D721Med (cell line): ENCODE measurements around the gene RGS7.
"Not testable (repeated sequence)": the region's sequence is repeated elsewhere in the genome, so short reads cannot be mapped to it uniquely, and the experiment has no call there.

Source experiments
- DNase-seq: peaks from one replicate; pipeline ENCODE4 v3.0.0; 2011; ENCODE audit warnings: low spot score; ENCODE audit not compliant: insufficient read length
- FAIRE-seq: peaks from 2 replicates; lab custom pipeline; 2011; peaks lifted over from hg19 to GRCh38; lab: Jason Lieb, UNC
- TF ChIP-seq, protein P1 (sequence below): IDR thresholded peaks from 2 replicates; pipeline ENCODE4 v1.5.1; 2012; ENCODE audit warnings: mild to moderate bottlenecking, control low read depth; ENCODE audit not compliant: insufficient read depth; ENCODE audit errors: missing control alignments

Gene RGS7

GRCh38 chr1:240980342-240980741, 376.7 kb downstream of the RGS7 start:
- no peak for DNase-seq
- FAIRE-seq: no peak
- TF ChIP-seq, protein P1, sequence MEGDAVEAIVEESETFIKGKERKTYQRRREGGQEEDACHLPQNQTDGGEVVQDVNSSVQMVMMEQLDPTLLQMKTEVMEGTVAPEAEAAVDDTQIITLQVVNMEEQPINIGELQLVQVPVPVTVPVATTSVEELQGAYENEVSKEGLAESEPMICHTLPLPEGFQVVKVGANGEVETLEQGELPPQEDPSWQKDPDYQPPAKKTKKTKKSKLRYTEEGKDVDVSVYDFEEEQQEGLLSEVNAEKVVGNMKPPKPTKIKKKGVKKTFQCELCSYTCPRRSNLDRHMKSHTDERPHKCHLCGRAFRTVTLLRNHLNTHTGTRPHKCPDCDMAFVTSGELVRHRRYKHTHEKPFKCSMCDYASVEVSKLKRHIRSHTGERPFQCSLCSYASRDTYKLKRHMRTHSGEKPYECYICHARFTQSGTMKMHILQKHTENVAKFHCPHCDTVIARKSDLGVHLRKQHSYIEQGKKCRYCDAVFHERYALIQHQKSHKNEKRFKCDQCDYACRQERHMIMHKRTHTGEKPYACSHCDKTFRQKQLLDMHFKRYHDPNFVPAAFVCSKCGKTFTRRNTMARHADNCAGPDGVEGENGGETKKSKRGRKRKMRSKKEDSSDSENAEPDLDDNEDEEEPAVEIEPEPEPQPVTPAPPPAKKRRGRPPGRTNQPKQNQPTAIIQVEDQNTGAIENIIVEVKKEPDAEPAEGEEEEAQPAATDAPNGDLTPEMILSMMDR: no peak

DNA sequence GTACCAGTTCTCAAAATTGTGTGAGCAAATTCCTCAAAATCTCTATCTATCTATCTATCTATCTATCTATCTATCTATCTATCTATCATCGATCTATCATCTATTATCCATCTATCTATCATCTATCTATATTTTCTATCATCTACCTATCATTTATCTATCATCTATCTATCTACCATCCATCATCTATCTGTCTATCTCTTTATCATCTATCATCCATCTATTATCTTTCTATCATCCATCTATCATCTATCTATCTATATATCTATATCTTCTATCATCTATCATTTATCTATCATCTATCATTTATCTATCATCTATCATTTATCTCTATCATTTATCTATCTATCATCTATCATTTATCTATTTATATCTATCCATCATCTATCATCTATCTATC, 380.3 kb downstream of the RGS7 start:
- DNase-seq: no peak
- TF ChIP-seq, protein P1: no peak
- FAIRE-seq: no peak

DNA sequence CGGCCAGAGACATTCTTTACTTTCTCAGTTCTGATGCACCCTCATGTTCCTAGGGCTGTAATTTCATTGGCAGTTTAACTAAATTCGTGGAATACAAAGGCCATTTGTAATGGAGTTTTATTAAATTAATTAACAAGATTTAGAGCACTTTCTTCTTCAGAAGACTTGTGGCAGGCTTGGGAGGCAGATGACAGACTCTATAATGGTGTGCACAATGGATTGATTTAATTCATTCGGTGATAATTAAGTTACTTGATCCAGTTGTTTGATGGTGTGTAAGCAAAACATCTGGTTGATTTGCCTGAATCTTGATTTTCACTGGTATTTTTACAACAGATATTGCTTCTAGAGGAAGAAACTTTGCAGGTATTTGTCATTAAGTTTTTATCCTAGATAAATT, 383.1 kb downstream of the RGS7 start:
- FAIRE-seq (no peak), DNase-seq (no peak)
- TF ChIP-seq, protein P1: no peak

DNA sequence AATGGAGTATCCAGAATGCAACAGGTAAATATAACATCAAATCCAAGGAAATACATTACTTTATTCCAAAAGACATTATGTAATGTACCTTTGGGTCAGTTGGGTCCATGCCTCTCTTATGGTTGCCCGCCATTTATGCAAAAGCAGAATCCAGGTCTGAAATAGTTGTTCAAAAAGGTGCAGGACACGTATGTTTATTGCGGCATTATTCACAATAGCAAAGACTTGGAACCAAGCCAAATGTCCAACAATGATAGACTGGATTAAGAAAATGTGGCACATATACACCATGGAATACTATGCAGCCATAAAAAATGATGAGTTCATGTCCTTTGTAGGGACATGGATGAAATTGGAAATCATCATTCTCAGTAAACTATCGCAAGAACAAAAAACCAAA, 384.9 kb downstream of the RGS7 start:
- not testable (repeated sequence) for FAIRE-seq, DNase-seq

- TF ChIP-seq, protein P1: no peak
- FAIRE-seq: no peak
- no peak for DNase-seq
Measured at GRCh38 chr1:240970253-240970652, 386.8 kb downstream of the RGS7 start.

DNA sequence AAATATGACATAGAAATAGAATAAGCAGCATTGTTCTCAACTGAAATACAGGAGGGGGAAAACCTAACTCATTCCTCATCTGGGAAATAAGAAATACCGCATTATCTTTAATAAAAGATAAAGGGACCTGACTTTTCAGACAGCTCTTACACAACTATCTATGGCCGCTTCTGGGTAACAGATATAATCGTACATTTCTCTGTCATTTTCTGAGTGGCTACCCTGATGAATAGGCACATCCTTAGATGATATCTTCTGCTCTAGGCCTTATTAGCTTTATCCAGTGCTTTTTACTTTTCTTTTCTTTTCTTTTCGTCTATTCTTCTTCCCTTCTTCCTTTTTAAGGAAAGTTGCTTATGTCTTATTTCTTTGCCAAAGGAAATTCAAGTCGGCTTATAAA, 388.1 kb downstream of the RGS7 start:
- DNase-seq (no peak), FAIRE-seq (no peak)
- TF ChIP-seq, protein P1: no peak

- TF ChIP-seq, protein P1: peak; percentile 33
- FAIRE-seq: no peak
- no peak for DNase-seq
Measured at GRCh38 chr1:240967070-240967724, 389.8 kb downstream of the RGS7 start.
